ENCODE results near the gene SHISAL2A.

Gene SHISAL2A

DNA sequence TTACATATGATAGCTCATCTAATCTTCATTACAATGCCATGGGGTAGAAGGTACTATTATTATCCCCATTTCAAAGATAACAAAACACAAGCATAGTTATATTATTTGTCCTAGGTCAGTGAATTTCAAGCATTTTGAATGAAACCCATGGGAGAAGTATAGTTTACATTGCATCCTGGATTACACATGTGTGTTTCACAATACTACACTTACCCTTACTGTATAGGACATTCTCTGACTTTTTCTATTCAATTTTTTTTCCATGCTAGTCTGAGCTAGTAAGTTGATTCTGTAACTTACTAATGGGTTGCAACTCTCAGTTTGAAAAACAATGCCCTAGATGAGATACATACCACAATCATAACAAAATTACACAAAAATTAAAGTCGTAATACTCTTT, 39.5 kb upstream of the SHISAL2A start:
- no peak overlapping the region for H3K4me3 ChIP-seq (replicated peaks; ENCODE audit: low read depth, low read length)
- TF ChIP-seq, protein P1, sequence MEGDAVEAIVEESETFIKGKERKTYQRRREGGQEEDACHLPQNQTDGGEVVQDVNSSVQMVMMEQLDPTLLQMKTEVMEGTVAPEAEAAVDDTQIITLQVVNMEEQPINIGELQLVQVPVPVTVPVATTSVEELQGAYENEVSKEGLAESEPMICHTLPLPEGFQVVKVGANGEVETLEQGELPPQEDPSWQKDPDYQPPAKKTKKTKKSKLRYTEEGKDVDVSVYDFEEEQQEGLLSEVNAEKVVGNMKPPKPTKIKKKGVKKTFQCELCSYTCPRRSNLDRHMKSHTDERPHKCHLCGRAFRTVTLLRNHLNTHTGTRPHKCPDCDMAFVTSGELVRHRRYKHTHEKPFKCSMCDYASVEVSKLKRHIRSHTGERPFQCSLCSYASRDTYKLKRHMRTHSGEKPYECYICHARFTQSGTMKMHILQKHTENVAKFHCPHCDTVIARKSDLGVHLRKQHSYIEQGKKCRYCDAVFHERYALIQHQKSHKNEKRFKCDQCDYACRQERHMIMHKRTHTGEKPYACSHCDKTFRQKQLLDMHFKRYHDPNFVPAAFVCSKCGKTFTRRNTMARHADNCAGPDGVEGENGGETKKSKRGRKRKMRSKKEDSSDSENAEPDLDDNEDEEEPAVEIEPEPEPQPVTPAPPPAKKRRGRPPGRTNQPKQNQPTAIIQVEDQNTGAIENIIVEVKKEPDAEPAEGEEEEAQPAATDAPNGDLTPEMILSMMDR (IDR thresholded peaks at IDR 0.05; ENCODE audit: low read depth, low read length, missing control alignments) = no peak
- DNase-seq (ENCODE audit: extremely low read depth, low read depth) = no peak

DNA sequence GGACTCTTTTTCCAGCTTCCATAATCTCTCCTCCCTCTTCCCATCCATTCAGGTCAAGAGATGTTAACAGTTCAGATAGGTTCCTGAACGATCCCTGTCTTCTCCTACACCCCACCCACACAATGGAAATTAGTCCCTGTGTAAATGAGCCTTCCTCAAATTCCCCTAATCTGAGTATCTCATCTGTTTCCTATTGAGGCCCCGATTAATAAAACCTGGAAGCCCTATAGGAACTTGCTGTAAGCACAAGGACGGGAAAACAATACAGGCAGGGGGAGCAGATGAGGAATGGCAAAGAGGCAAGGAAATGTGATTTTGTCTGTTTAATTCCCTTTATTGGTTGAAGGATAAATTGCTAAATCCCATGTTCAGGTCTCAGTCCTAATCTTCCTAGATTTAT, 37.9 kb upstream of the SHISAL2A start:
- TF ChIP-seq, protein P1 (IDR thresholded peaks at IDR 0.05; ENCODE audit: low read depth, low read length, missing control alignments) = no peak
- DNase-seq (ENCODE audit: extremely low read depth, low read depth) = no peak
- H3K4me3 ChIP-seq (replicated peaks; ENCODE audit: low read depth, low read length) = no peak overlapping the region

DNA sequence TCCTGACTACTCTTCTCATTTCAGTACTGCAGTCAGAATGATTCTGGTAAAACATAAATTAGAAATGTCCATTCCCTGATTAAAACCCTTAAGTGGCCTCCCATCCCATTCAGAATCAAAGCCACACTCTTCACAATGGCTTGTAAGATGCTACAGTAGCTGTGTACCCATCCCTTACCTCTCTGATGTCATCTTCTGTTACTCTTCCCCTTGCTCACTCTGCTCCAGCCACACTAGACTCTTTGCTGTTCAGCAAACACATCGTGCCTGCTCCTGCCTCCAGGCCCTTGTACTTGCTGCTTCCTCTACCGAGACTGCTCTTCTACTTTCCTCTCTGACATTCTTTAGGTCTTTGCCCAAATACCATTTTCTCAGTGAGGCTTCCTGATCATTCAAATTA, 35.1 kb upstream of the SHISAL2A start:
- no peak for DNase-seq (ENCODE audit: extremely low read depth, low read depth)
- TF ChIP-seq, protein P1 (IDR thresholded peaks at IDR 0.05; ENCODE audit: low read depth, low read length, missing control alignments) = no peak
- no peak overlapping the region for H3K4me3 ChIP-seq (replicated peaks; ENCODE audit: low read depth, low read length)

DNA sequence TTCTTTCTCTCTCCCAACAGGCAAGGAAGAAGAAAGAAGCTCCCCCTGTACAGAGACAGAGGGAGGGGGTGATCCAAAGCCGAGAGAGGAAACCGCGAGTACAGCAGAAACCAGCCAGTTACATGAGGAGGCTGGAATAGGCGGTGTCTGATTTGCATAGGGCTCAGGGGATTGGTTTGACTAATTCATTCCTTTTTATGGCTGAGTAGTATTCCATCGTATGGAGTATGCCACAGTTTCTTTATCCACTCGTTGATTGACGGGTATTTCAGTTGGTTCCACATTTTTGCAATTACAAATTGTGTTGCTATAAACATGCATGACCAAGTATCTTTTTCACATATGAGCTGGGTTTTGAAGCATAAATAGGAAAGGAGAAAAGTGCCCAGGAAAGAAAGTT, 34.2 kb upstream of the SHISAL2A start:
- TF ChIP-seq, protein P1 (IDR thresholded peaks at IDR 0.05; ENCODE audit: low read depth, low read length, missing control alignments) = no peak
- DNase-seq (ENCODE audit: extremely low read depth, low read depth) = no peak
- H3K4me3 ChIP-seq (replicated peaks; ENCODE audit: low read depth, low read length) = no peak overlapping the region

DNA sequence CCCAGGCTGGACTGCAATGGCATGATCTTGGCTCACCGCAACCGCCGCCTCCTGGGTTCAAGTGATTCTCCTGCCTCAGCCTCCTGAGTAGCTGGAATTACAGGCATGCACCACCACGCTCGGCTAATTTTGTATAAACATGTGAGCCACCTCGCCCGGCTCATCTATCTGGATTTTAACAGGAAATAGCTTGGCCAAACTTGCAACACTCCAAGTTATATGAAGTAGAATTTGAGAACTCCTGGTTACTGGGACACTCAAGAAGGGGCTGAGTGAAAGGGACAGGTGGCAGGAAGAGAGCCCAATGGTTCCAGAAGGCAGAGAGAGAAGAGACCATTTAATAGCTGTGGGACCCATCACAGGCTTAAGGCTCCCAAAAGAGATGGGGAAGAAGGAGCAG, 33.7 kb upstream of the SHISAL2A start:
- H3K4me3 ChIP-seq (replicated peaks; ENCODE audit: low read depth, low read length) = no peak overlapping the region
- TF ChIP-seq, protein P1 (IDR thresholded peaks at IDR 0.05; ENCODE audit: low read depth, low read length, missing control alignments) = no peak
- DNase-seq (ENCODE audit: extremely low read depth, low read depth) = no peak

DNA sequence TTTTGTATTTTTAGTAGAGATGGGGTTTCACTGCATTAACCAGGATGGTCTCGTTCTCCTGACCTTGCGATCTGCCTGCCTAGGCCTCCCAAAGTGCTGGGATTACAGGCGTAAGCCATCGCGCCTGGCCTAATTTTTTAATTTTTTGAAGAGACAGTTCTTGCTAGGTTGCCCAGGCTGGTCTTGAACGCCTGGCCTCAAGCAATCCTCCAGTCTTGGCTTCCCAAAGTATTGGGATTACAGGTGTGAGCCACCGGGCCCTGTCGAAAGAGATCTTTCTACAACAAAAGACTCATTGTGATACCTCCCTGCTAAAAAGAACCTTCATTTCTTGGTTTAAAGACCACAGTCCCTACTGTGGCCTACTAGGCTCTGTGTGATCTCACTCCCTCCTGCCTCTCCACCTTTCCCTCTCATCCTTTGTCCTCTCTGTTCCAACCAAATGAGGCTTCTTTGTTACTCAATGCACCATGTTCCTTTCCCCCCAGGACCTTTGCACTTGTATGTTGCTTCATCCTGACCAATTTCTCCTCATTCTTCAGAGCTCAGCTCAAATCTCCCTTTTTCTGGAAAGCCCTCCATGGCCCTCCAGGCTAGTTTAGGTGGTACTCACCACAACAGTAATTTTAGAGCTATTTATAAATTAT, 32.3 kb upstream of the SHISAL2A start:
- H3K4me3 ChIP-seq (replicated peaks; ENCODE audit: low read depth, low read length) = no peak overlapping the region
- no peak for DNase-seq (ENCODE audit: extremely low read depth, low read depth)
- TF ChIP-seq, protein P1 (IDR thresholded peaks at IDR 0.05; ENCODE audit: low read depth, low read length, missing control alignments) = no peak

DNA sequence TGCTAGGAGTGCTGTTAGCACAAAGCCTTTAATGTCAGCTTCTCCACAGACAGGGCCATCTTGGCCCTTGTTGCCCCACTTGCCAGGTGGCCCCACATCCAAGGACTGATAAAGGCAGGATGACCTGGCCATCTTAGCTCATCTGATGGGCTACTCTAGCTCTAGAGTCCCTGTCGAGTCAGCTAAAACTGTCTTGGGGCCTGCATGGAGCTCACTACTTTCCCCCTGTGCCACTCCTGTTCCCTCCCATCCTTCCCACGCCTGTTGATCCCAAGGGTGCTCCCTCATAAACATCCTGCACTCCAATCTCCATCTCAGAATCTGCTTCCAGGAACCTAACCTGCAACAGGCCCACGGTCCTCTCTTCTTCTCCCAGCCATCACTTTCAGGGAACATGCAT, 31.4 kb upstream of the SHISAL2A start:
- no peak for DNase-seq (ENCODE audit: extremely low read depth, low read depth)
- TF ChIP-seq, protein P1 (IDR thresholded peaks at IDR 0.05; ENCODE audit: low read depth, low read length, missing control alignments) = no peak
- no peak overlapping the region for H3K4me3 ChIP-seq (replicated peaks; ENCODE audit: low read depth, low read length)

Data from HFF-Myc (cell line).